ENCODE results near the gene VIM.

Gene VIM

GRCh38 chr10:17272648-17273047 lies 44.6 kb downstream of the VIM start:
- Histone ChIP-seq H3K14ac (ENCODE audit: low read length) (no peak overlapping the region), H2AFZ (ENCODE audit: low read length) (no peak overlapping the region), H3K9me3 (replicated peaks in 1 of 2; ENCODE audit: control insufficient read depth in 2 of 2, insufficient read depth in 1 of 2, low read depth in 1 of 2, low read length in 2 of 2) (peaks cover 2 to 3% of the 10 kb centered on the region in 2 donors), H3K36me3 (replicated peaks in 1 of 2; ENCODE audit: control insufficient read depth in 2 of 2, insufficient read depth in 2 of 2, low read length in 2 of 2) (no peaks in the 10 kb centered on the region), H3K4me3 (ENCODE audit: low read length in 2 of 2) (no peak overlapping the region), H3K27ac (replicated peaks; ENCODE audit: low read length) (no peak overlapping the region), H3K18ac (ENCODE audit: low read length) (peak overlapping the region; percentile 5), H3K9ac (ENCODE audit: low read depth, low read length, poor library complexity) (no peak overlapping the region), H2BK15ac (ENCODE audit: low read length) (no peak overlapping the region), H2BK5ac (ENCODE audit: low read length) (no peak overlapping the region), H2BK120ac (ENCODE audit: low read depth, low read length) (no peak overlapping the region), H3K4me2 (ENCODE audit: insufficient read depth, low read length, poor library complexity, severe bottlenecking) (no peak overlapping the region), H2BK12ac (ENCODE audit: low read length) (no peak overlapping the region), H3K79me1 (ENCODE audit: low read depth, low read length) (no peaks in the 10 kb centered on the region), H2AK5ac (ENCODE audit: low read depth, low read length) (no peak overlapping the region), H3K23ac (ENCODE audit: low read depth, low read length, poor library complexity) (no peak overlapping the region), H3K4me1 (ENCODE audit: control insufficient read depth in 2 of 2, insufficient read depth in 1 of 2, low read depth in 1 of 2, low read length in 2 of 2) (no peaks in the 10 kb centered on the region), H4K8ac (ENCODE audit: low read depth, low read length) (no peak overlapping the region), H3K27me3 (ENCODE audit: control insufficient read depth in 3 of 3, insufficient read depth in 3 of 3, low read depth in 1 of 3, low read length in 3 of 3) (peaks cover 0 to 8% (median 0%) of the 10 kb centered on the region in 3 experiments), H3K4ac (ENCODE audit: low read length) (no peak overlapping the region), H4K91ac (ENCODE audit: low read depth, low read length, poor library complexity) (no peak overlapping the region)
- no peak for DNase-seq (ENCODE audit: low spot score)
- no CpG with 5 or more reads among the region's 12 CpGs for WGBS, 2 donors (ENCODE audit: extremely low coverage in 2 of 2, insufficient read length in 2 of 2, insufficient replicate concordance in 1 of 2)

GRCh38 chr10:17273403-17273802 lies 45.4 kb downstream of the VIM start:
- DNase-seq (ENCODE audit: low spot score) = no peak
- Histone ChIP-seq H3K18ac (ENCODE audit: low read length) (no peak overlapping the region), H3K27ac (replicated peaks; ENCODE audit: low read length) (no peak overlapping the region), H2AFZ (ENCODE audit: low read length) (no peak overlapping the region), H3K4me1 (ENCODE audit: control insufficient read depth in 2 of 2, insufficient read depth in 1 of 2, low read depth in 1 of 2, low read length in 2 of 2) (no peaks in the 10 kb centered on the region), H2BK12ac (ENCODE audit: low read length) (no peak overlapping the region), H2AK5ac (ENCODE audit: low read depth, low read length) (no peak overlapping the region), H3K27me3 (ENCODE audit: control insufficient read depth in 3 of 3, insufficient read depth in 3 of 3, low read depth in 1 of 3, low read length in 3 of 3) (peaks cover 0 to 5% (median 0%) of the 10 kb centered on the region in 3 experiments), H3K23ac (ENCODE audit: low read depth, low read length, poor library complexity) (no peak overlapping the region), H2BK120ac (ENCODE audit: low read depth, low read length) (no peak overlapping the region), H3K4me2 (ENCODE audit: insufficient read depth, low read length, poor library complexity, severe bottlenecking) (no peak overlapping the region), H4K8ac (ENCODE audit: low read depth, low read length) (no peak overlapping the region), H3K79me1 (ENCODE audit: low read depth, low read length) (no peaks in the 10 kb centered on the region), H2BK15ac (ENCODE audit: low read length) (no peak overlapping the region), H3K14ac (ENCODE audit: low read length) (no peak overlapping the region), H3K4ac (ENCODE audit: low read length) (no peak overlapping the region), H3K9ac (ENCODE audit: low read depth, low read length, poor library complexity) (no peak overlapping the region), H3K36me3 (replicated peaks in 1 of 2; ENCODE audit: control insufficient read depth in 2 of 2, insufficient read depth in 2 of 2, low read length in 2 of 2) (no peaks in the 10 kb centered on the region), H2BK5ac (ENCODE audit: low read length) (no peak overlapping the region), H4K91ac (ENCODE audit: low read depth, low read length, poor library complexity) (no peak overlapping the region), H3K4me3 (ENCODE audit: low read length in 2 of 2) (no peak overlapping the region), H3K9me3 (replicated peaks in 1 of 2; ENCODE audit: control insufficient read depth in 2 of 2, insufficient read depth in 1 of 2, low read depth in 1 of 2, low read length in 2 of 2) (peaks cover 2 to 3% of the 10 kb centered on the region in 2 donors)
- WGBS, 2 donors (ENCODE audit: extremely low coverage in 2 of 2, insufficient read length in 2 of 2, insufficient replicate concordance in 1 of 2) = no CpG with 5 or more reads among the region's 2 CpGs

GRCh38 chr10:17276756-17277424 lies 48.8 kb downstream of the VIM start:
- Histone ChIP-seq H3K4me2 (ENCODE audit: insufficient read depth, low read length, poor library complexity, severe bottlenecking) (no peak overlapping the region), H3K9ac (ENCODE audit: low read depth, low read length, poor library complexity) (no peak overlapping the region), H2BK15ac (ENCODE audit: low read length) (no peak overlapping the region), H2BK12ac (ENCODE audit: low read length) (no peak overlapping the region), H3K4me1 (ENCODE audit: control insufficient read depth in 2 of 2, insufficient read depth in 1 of 2, low read depth in 1 of 2, low read length in 2 of 2) (no peaks in the 10 kb centered on the region), H3K4me3 (ENCODE audit: low read length in 2 of 2) (no peak overlapping the region), H3K27me3 (ENCODE audit: control insufficient read depth in 3 of 3, insufficient read depth in 3 of 3, low read depth in 1 of 3, low read length in 3 of 3) (no peaks in the 10 kb centered on the region), H2BK120ac (ENCODE audit: low read depth, low read length) (no peak overlapping the region), H2AK5ac (ENCODE audit: low read depth, low read length) (no peak overlapping the region), H2AFZ (ENCODE audit: low read length) (no peak overlapping the region), H3K27ac (replicated peaks; ENCODE audit: low read length) (no peak overlapping the region), H3K18ac (ENCODE audit: low read length) (no peak overlapping the region), H4K8ac (ENCODE audit: low read depth, low read length) (no peak overlapping the region), H3K23ac (ENCODE audit: low read depth, low read length, poor library complexity) (no peak overlapping the region), H3K36me3 (replicated peaks in 1 of 2; ENCODE audit: control insufficient read depth in 2 of 2, insufficient read depth in 2 of 2, low read length in 2 of 2) (no peaks in the 10 kb centered on the region), H2BK5ac (ENCODE audit: low read length) (no peak overlapping the region), H3K9me3 (replicated peaks in 1 of 2; ENCODE audit: control insufficient read depth in 2 of 2, insufficient read depth in 1 of 2, low read depth in 1 of 2, low read length in 2 of 2) (peaks cover 3 to 4% of the 10 kb centered on the region in 2 donors), H4K91ac (ENCODE audit: low read depth, low read length, poor library complexity) (no peak overlapping the region), H3K79me1 (ENCODE audit: low read depth, low read length) (no peaks in the 10 kb centered on the region), H3K4ac (ENCODE audit: low read length) (no peak overlapping the region), H3K14ac (ENCODE audit: low read length) (no peak overlapping the region)
- WGBS, 2 donors (ENCODE audit: extremely low coverage in 2 of 2, insufficient read length in 2 of 2, insufficient replicate concordance in 1 of 2) = no CpG with 5 or more reads among the region's 9 CpGs
- DNase-seq (ENCODE audit: low spot score) = no peak

GRCh38 chr10:17278607-17279240 lies 50.7 kb downstream of the VIM start:
- Histone ChIP-seq H2BK120ac (ENCODE audit: low read depth, low read length) (no peak overlapping the region), H3K23ac (ENCODE audit: low read depth, low read length, poor library complexity) (no peak overlapping the region), H3K27me3 (ENCODE audit: control insufficient read depth in 3 of 3, insufficient read depth in 3 of 3, low read depth in 1 of 3, low read length in 3 of 3) (no peaks in the 10 kb centered on the region), H3K9ac (ENCODE audit: low read depth, low read length, poor library complexity) (no peak overlapping the region), H3K4me1 (ENCODE audit: control insufficient read depth in 2 of 2, insufficient read depth in 1 of 2, low read depth in 1 of 2, low read length in 2 of 2) (no peaks in the 10 kb centered on the region), H3K27ac (replicated peaks; ENCODE audit: low read length) (no peak overlapping the region), H3K4me2 (ENCODE audit: insufficient read depth, low read length, poor library complexity, severe bottlenecking) (no peak overlapping the region), H2BK5ac (ENCODE audit: low read length) (no peak overlapping the region), H3K36me3 (replicated peaks in 1 of 2; ENCODE audit: control insufficient read depth in 2 of 2, insufficient read depth in 2 of 2, low read length in 2 of 2) (no peaks in the 10 kb centered on the region), H3K14ac (ENCODE audit: low read length) (no peak overlapping the region), H2BK12ac (ENCODE audit: low read length) (no peak overlapping the region), H4K8ac (ENCODE audit: low read depth, low read length) (no peak overlapping the region), H2BK15ac (ENCODE audit: low read length) (no peak overlapping the region), H3K4ac (ENCODE audit: low read length) (no peak overlapping the region), H3K18ac (ENCODE audit: low read length) (no peak overlapping the region), H2AK5ac (ENCODE audit: low read depth, low read length) (no peak overlapping the region), H3K4me3 (ENCODE audit: low read length in 2 of 2) (no peak overlapping the region), H3K79me1 (ENCODE audit: low read depth, low read length) (no peaks in the 10 kb centered on the region), H3K9me3 (replicated peaks in 1 of 2; ENCODE audit: control insufficient read depth in 2 of 2, insufficient read depth in 1 of 2, low read depth in 1 of 2, low read length in 2 of 2) (peaks cover 8% of the 10 kb centered on the region in 2 donors), H2AFZ (ENCODE audit: low read length) (no peak overlapping the region), H4K91ac (ENCODE audit: low read depth, low read length, poor library complexity) (no peak overlapping the region)
- WGBS, 2 donors (ENCODE audit: extremely low coverage in 2 of 2, insufficient read length in 2 of 2, insufficient replicate concordance in 1 of 2) = no CpG with 5 or more reads among the region's 4 CpGs
- no peak for DNase-seq (ENCODE audit: low spot score)
